Stimulated activated CD8-positive, alpha-beta memory T cell treated with anti-CD3 and anti-CD28 coated beads, Interleukin-4, amount 100 ng/mL, for 1 hour (primary cell): ENCODE measurements around the gene ZFC3H1.

Source experiments
- DNase-seq, 2 donors: peaks; one replicate each; pipeline ENCODE4 v3.0.0-alpha.2; 2020; ENCODE audit warnings: low read depth in 2 of 2, low spot score in 1 of 2

Gene ZFC3H1

DNA sequence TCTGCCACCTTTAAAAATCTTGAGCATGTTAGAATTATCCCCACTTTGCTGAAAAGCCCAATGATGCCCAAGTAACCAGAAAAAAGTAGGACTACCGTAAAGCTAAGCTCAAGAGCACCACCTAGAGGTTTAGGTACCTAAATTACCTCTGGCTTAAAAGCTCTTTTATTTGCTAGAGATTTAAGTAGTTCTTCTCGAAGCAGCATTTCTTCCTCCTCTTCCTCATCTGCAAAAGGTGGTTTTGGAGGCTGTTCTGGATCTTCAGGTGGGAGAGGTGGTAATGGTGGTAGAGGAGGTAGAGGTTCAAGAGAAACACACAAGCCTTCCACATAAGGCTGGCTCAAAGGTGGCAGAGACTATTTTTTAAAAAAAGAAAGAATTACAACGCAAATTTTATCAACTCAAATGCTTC lies 26.9 kb downstream of the ZFC3H1 start:
- no peak for DNase-seq

GRCh38 chr12:71627438-71628002 lies 36.1 kb downstream of the ZFC3H1 start:
- DNase-seq, result no peak

GRCh38 chr12:71626768-71627167 lies 36.9 kb downstream of the ZFC3H1 start:
- no peak for DNase-seq

- no peak for DNase-seq
Observed at GRCh38 chr12:71626098-71626497, 37.5 kb downstream of the ZFC3H1 start.

DNA sequence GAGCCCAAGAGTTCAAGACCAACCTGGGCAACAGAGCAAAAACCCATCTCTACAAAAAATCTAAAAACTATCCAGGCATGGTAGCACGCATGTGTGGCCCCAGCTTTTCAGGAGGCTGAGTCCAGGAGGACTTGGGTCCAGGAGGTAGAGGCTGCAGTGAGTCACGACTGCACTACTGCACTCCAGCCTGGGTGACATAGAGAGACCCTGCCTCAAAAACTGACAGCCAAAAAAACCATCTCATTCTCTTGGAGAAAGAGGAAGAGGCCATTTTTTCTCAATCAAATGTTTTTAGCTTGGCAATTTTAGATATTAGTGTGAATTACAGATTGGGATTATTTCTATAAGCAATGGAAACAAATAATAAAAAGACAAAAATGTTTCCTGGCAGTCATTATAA lies 38.2 kb downstream of the ZFC3H1 start:
- DNase-seq, result no peak

DNA sequence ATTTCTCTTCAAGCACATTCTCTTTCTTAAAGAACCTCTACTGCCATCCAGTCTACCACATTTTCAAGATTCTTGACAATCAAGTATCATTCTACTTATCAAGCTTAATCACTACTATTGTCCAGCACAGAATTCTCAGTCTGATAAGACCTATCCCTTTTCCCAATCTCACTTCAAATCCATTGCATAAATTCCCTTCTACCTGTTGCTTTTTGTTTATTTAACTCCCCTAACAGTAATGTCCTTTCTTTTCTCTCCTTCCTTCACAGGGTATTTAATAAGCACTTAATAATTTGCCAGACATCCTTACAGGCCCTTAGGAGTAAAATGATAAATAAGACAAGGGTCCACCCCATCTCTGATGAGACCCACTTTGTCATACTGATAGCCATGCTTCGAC lies 41.7 kb downstream of the ZFC3H1 start:
- no peak for DNase-seq

DNA sequence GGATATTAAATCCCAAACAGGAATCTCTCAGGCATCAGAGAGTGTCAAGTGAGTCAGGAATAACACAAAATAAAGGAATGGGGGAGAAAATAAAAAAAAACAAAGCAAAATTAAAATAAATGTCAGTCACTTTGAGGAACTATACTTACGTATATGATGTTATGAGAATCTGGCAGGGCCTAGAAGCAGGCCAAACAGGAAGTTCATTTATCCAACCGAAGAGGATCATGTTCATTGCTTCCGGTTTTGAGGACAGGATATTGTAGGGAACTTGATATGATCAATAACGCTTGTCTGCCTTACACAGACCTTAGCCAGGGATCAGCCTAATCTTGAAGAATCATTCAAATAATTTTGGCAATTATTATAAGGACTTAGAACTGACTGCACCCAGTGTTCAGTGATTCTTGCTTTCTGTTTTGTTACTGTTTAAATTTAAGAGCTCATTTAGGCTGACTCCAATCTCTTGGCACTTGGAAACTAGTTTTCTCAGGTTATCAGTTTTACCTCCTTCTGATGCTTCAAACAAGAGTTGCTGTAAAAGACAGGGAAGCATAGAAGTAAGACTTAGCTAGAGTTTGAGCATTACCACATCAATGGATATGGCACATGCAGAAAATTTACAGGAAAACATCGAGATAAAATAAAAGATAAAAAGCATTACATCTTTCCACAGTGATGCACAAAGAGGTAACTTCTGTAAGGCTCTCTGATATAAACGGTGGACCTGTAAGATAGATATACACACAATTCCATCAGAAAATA lies 53.4 kb downstream of the ZFC3H1 start:
- DNase-seq, result no peak

DNA sequence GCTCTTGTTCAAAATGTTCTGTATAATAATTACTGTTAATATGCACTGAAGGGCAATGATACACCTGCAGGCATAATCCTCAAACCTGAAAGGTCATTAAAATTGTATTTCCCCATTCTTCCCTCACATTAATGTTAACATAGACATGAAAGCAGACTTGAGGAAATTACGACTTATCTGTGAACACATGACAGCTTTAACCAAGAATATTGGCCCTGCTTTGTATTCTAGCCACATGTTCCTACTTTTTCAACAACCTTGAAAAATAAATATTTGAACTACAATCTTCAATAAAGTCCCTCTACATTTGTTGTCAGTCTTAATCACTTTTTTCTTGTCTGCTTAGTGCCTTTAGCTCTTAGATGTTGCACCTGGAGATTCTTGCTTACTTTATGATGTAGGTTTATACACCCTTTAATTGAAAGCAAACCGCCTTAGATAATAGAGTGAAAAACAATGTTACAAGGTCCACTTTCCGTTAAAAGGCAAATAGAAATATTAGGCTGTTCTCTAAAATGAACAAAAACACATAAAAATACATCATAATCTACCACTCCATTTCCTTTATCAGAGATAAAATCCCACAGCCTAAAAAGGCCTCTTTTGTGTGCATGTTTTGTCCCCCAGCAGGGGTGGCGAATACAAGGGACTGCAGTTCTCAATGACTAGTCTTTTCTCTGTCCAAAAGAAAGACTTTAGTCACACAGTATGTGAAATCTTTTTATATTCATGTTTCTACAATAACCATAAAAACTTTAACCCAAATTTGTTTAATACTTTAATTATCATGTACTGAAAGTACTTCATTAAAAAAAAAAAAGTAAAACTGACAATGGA lies 55.9 kb downstream of the ZFC3H1 start:
- no peak for DNase-seq

DNA sequence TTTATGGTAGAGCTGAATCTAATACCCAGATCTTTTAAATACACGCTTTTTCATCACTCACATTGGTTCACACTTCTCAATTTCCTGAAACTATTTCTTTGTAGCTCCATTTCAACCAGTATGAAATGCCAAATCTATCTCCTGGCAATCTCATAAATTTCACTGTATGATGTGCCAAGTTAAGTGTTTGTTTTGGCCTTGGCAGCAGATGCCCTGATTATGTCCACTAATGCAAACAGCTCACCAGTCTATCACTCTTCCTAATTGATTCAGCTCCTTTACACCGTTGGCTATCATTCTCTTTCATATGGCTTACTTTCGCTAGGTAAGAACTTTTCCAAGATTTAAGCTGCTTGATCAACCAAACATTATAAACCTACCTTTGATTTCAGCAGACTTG lies 58.6 kb downstream of the ZFC3H1 start:
- no peak for DNase-seq

- DNase-seq, result no peak
Observed at GRCh38 chr12:71602761-71603577, 60.7 kb downstream of the ZFC3H1 start.

- DNase-seq, result no peak
Observed at GRCh38 chr12:71601546-71601945, 62.1 kb downstream of the ZFC3H1 start.

DNA sequence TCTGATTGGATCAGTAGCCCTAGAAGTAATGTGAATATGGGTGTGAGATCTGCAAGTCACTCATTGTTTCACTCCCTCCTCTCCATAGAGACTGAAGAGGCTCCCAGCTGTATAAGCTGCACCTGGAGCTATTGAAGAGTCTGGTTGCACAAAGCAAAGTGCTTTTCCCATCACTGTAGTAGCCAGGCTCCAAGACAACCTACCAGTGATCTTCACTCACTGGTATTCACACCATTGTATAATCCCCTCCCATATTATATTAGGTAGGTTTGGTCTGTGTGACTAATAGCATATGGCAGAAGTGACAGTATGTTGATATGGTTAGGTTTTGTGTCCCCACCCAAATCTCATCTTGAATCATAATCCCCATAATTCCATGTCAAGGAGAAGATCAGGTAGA lies 64.4 kb downstream of the ZFC3H1 start:
- no peak for DNase-seq

GRCh38 chr12:71594214-71594948 lies 69.3 kb downstream of the ZFC3H1 start:
- DNase-seq, result no peak

- DNase-seq, result no peak
Observed at GRCh38 chr12:71592841-71593240, 70.8 kb downstream of the ZFC3H1 start.

- DNase-seq, result no peak
Observed at GRCh38 chr12:71591601-71592000, 72.0 kb downstream of the ZFC3H1 start.

DNA sequence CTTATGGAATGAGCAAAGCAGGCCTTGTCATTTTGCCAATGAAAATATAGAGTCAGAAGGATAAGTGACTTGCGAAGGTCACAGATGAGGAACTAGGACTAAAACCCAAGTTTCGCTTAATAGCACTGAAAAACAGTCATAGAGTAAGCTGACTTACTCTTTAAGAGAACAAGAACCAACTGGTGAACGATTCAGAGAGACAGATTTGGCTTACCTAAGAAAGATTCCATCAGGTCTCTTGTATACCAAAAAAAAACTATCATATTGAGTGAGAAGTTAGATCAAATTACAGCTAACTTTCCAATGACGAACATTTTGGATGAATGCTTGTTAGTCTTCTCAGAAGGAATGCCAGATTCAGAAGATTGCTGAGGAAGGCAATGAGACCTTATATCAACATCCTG lies 74.2 kb downstream of the ZFC3H1 start:
- DNase-seq, result no peak

GRCh38 chr12:71587012-71587411 lies 76.6 kb downstream of the ZFC3H1 start:
- DNase-seq, result no peak

DNA sequence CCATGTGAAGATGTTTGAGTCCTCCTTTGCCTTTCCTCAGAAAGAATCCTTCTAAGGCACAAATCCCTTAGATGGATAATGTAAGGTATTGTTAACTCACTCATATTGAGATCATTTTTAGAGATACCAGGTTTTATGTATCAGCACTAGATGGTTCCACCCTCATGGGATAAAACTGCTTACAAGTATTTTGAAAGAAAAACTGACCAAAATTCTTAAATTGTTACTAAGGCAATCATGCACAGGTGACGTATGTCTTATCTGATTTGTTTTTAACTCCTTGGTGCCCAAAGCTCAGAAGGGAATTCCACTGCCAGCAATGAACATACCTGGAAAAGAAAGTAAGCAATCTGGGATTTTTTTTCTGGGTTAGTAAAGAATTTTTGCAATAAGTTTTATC lies 78.4 kb downstream of the ZFC3H1 start:
- DNase-seq, result no peak

DNA sequence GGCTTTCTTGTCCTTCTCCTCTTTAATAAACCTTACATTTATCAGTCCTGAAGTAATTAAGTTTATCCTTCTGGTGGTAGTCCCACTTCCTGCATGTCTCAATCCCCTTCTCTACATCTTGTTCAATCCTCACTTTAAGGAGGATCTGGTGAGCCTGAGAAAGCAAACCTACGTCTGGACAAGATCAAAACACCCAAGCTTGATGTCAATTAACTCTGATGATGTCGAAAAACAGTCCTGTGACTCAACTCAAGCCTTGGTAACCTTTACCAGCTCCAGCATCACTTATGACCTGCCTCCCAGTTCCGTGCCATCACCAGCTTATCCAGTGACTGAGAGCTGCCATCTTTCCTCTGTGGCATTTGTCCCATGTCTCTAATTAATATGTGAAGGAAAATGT lies 79.3 kb downstream of the ZFC3H1 start:
- no peak for DNase-seq

DNA sequence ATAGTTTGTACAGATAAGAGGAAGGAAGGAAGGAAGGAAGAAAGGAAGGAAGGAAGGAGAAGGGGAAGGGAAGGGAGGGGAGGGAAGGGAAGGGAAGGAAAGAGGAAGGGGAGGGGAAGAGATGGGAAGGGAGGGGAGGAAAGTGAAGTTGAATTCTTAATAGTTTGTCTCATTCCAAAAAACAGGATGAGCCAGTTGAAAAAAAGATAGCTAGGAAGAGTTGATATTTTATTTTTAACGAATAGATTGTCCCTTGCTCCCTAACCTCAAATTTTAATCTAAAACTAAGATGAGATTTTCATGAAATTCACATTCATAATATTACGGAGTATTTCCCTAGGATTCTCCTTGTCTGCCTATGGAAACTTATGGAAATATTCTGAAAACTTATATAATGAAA lies 80.7 kb downstream of the ZFC3H1 start:
- no peak for DNase-seq

- DNase-seq, result no peak
Observed at GRCh38 chr12:71581206-71581605, 82.4 kb downstream of the ZFC3H1 start.
